ENCODE data around the gene CDC5L. TPM values are rescaled to one million over a fixed set of nuclear protein-coding genes. Genes with fewer than 3 reads are reported as not detected.

CDC5L gene
- total RNA-seq, 1 donor from 2014 or later: 20.2 TPM

Other genes with a start within 250 kb of the CDC5L start
- not detected in 2 replicates for gene CAPN11, start 228.9 kb upstream of the CDC5L start, total RNA-seq
- not detected in 2 replicates for gene MYMX, start 170.8 kb upstream of the CDC5L start, total RNA-seq
- 15.0 and 17.3 TPM in 2 replicates for gene SLC29A1, start 164.1 kb upstream of the CDC5L start, total RNA-seq
- 1,222 and 1,311 TPM in 2 replicates for gene HSP90AB1, start 140.6 kb upstream of the CDC5L start, total RNA-seq
- 27.0 and 29.1 TPM in 2 replicates for gene SLC35B2, start 130.2 kb upstream of the CDC5L start, total RNA-seq
- 94.7 and 99.2 TPM in 2 replicates for gene NFKBIE, start 122.2 kb upstream of the CDC5L start, total RNA-seq
- 0.10 TPM in 1 of 2 replicates, not detected in the other for gene TMEM151B, start 117.3 kb upstream of the CDC5L start, total RNA-seq
- 19.1 and 22.4 TPM in 2 replicates for gene AARS2, start 74.4 kb upstream of the CDC5L start, total RNA-seq
- gene SPATS1, start 45.1 kb upstream of the CDC5L start, total RNA-seq: not detected in 2 replicates

All from activated B cell treated with CpG ODN at 0.5 μM for 24 hours (primary cell).